Anterior cingulate cortex (tissue), 58 donors: Measurements from ENCODE around the gene DNAJB5.

ENCODE experiments used
- DNase-seq, 58 donors: peaks; one replicate each; lab custom pipeline; 2025; lab: John Stamatoyannopoulos, UW

Gene DNAJB5

GRCh38 chr9:35042891-35043545 lies 53.5 kb downstream of the DNAJB5 start:
- DNase-seq: no peak

- no peak for DNase-seq
These were observed 54.5 kb downstream of the DNAJB5 start for GRCh38 chr9:35044071-35044470.
